GM21367 (cell line): Measurements from ENCODE around the gene RSRC1.
"Not testable (repeated sequence)": the region's sequence is repeated elsewhere in the genome, so short reads cannot be mapped to it uniquely, and the experiment has no call there.

Experiments
- ATAC-seq: cut with Tn5 transposase; IDR thresholded peaks from one replicate; pipeline ENCODE4 v1.9.1; 2021; ENCODE audit not compliant: unreplicated experiment

RSRC1 gene

DNA sequence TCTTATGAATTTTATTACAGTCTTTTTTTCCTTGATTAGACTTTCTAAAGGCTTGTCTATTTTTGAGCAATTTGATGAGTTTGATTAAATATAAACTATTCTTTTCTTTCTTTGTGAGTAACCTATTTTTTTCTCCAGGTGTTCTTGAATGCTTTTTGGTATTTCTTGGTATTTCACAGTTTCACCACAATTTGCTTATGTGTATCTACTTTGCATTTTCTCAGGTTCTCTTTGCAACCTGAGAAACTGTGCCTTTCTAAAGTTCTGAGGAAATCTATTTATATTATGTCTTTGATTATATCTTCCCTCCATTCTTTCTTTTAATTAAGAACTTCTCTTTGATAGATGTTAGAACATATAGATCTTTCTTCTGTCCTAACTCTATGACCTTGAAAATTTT lies 344.0 kb downstream of the RSRC1 start:
- no peak for ATAC-seq

DNA sequence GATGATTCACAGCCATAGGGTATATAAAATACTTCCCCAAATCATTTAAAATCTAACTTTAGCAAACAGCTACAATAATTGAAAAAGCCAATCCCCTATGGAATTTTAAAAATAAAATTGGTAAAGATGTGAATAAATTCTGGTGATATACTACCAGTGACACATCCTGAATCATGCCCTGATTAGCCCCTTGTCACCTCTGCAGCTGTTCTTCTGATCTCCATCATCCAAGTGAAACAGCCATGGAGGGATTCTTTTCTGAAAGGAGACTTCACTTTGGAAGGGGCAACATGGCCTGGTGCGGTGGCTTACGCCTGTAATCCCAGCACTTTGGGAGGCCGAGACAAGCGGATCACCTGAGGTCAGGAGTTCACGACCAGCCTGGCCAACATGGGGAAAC lies 345.5 kb downstream of the RSRC1 start:
- no peak for ATAC-seq

DNA sequence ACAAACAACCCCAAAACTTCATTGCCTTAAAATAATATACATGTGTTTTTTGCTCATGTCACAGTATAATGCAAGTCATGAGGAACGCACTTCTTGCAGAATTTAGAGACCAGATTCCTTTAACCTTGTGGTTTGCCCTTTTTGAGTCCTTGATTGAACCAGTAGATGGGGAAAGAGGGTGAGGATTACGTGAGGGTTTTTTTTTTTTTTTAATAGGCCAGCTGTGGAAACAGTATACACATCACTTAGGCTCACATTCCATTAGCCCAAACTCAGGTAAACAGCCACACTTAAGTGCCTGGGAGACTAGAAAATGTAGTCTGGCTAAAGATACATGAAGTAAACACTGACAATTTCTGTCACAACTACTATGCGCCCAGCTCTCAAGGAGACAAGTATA lies 346.2 kb downstream of the RSRC1 start:
- ATAC-seq = no peak

DNA sequence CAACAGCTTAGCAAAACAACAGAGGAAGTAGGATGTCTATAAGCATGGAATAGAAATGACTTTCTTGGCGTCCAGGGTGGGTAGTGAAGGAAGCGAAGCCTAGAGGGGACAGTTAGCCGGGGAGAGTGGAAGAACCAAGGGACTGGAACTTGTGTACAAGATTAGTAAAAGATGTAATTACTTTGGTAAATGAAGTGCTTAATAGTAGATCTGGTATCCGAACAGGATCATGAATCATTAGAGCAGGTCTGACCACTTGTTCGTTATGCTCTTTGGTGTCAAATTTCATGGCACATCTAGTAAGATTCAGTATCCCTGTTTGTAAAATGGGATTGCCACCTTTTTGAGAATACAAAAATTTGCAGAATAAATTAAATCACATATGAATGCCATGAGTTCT lies 348.6 kb downstream of the RSRC1 start:
- no peak for ATAC-seq

DNA sequence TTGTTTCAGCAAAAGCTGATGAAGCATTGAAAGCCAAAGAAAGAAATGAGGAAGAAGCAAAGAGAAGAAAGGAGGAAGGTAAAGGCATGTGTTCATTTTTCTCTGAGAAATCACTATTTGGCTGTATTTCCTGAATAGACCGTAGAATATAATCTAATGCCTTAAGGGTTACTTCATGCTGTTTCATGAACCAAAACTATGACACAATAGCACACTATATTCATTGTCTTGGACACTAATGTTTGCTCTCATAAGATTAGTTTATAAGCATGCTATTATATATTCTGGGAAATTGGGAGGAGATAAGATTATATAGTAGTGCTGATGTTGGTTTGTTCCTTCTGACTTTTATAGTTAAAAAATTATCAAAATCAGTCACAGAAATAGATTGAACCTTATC lies 351.0 kb downstream of the RSRC1 start:
- no peak for ATAC-seq

DNA sequence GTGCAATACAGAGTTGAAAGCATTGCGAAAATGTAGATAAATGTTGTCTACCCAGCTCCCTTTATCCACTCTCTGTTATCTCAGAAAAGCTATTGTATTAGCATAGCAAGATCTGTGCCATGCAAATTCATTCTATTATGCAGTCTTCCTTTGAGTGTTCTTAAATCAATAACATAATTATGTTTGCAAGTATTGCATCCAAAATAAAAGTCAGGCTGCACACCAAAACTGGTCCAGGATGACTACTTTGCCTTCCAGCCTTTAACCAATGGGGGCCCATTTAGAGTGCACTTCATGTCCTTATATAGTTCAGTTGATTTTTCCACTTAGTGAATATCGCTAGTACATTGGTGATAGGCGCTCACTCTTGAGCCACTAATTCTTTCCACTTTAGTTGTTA lies 353.7 kb downstream of the RSRC1 start:
- ATAC-seq = no peak

DNA sequence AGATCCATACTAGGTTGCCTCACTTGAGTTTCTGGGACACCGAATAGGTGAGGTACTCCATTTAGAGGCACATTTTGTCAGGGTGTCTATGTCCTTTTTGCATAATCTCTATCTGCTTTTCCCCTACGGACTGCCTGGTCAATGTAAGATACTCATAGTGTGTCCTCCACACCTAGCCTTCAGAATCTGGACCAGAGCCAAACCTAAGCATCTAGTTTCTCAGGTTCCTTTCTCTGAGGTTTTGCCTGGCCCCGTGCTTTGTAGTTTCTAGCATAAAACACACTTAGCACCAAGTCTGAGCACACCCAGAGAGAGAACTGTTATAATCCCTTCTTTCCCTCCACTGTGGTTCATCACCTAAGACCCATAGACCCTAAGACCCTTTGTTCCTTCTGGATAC lies 355.2 kb downstream of the RSRC1 start:
- peak; percentile 58 for ATAC-seq

DNA sequence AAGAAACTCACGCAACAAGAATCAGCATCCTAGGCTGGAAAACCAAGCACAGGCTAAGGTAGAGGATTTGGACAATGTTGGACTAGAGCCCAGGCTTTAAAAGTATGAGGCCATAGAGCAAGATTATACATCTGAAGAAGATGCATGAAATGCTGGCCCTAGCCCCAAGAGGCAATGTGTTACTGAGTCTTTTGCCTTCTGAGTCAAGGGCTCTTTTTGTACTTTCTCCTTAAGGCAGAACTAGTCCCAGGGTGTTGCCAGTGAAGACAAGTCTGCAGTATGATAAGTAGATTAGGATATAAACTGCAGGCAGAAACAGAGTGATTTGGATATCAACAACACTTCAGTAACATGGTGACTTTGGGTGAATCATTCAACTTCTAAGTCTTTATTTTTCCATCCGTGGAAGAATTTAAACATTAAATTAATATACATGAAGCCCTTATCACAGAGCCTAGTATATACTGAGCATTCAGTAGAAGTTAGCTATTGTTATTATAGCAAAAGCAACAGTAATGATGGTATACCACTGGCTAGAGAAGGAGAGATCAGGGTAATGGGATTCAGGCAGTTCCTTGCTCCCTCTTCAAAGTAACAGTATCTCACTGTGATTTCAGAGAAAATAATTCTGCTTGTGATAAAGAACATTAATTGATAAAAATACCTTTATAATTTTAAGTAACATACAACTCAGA lies 361.2 kb downstream of the RSRC1 start:
- ATAC-seq = no peak

DNA sequence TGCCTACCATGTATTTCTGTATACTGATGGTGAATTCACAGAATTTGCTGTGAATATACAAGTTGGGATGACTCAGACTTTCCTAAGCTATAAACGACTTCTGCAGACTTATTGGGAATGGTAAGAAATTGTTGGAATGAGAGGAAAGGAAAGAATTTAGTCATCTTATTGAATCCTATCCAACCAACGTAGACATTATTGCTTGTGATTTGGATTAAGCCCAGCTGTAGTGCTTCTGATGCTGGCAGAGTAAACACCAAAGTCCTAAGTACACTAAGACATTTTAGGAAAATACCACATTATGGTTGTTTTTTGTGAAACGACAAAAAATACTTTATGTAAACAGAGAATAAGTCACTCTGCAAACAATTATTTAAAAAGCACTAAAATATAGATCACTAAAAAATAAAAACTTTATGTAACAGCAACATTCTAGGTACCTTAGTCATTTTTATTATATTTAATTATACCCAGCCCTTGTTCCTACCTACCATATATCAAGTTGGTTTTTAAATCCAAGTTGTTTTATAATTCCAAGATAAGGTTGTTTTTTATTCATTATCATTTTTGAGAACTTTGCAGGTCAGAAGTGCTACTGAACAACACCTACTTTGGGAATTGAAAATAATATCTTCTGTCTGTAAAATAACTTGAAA lies 361.9 kb downstream of the RSRC1 start:
- no peak for ATAC-seq

DNA sequence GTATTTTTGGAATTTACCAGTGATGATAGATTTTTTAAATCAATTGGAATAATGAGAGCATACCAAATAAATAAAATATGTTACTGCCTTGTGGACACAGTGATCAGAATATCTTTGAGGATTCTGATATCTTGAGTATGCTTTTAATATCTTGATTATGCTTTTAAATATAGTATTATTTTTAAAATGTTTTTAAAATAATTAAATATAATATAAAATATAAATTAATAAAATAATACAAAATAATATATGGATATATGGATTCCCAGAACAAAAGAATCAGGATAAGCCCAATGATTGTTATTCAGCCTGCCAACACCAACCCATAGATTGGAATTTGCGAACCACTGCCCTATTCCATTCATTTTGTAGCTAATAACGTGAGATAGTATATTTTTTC lies 369.2 kb downstream of the RSRC1 start:
- ATAC-seq = no peak

DNA sequence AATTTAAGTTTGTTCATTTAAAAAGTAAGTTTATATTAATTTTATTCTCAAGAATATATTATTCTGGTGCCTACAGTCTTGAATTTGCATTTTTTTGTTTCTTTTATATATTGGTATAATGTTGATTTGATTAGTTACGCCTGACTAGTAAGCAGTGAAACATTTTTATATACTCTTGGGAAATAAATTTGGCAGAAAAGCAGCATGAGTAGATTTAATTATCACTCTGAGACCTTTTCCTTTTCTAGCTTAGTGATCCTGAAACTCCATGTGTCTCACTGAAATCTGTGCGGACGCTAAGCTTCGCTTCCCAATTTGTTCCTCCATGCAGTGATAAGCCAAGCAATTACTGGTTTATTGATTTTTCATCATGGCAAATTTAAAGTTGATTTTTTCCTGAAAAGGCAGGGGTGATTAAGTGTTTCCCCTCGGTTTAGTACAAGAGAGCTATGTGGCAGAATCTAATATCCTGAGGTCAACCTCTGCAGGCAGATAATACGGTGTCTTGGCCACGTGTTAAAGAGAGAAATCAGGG lies 373.9 kb downstream of the RSRC1 start:
- no peak for ATAC-seq

DNA sequence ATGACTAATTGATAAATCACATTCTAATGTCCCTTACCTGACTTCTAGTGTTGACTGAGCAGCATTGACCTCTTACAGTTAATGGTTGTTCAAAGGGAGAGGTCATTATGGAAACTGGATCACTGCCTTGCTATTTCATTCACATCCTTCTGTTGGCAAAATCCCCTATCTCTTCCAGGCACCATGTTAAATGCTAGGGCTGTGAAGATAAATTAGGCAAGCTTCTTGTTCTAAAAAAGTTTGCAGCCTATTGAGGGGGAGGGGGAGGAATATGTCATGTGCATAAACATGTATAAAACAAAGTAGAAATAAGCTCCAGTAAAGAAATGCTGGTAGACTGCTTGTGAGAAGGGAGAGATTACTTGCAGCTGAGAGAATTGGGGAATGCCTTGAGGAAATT lies 376.3 kb downstream of the RSRC1 start:
- ATAC-seq = no peak

DNA sequence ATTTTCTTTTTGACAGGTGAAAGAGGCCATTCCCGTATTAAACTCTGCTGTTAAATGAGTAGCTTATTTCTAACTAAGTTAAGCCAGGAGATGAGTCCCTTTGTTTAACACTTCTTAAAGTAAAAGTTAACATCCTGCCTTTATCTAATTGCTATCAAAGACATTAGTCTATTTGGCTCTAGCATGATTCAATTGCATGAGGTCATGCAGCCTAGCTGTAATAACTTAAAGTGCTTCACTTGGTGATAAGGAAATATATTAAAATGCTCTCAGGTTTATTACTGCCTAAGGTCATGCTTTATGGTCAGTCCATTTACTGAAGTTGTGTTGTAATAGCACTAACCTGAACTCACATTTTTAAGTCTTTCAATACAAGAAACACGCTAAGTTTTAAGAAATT lies 378.8 kb downstream of the RSRC1 start:
- ATAC-seq = no peak

DNA sequence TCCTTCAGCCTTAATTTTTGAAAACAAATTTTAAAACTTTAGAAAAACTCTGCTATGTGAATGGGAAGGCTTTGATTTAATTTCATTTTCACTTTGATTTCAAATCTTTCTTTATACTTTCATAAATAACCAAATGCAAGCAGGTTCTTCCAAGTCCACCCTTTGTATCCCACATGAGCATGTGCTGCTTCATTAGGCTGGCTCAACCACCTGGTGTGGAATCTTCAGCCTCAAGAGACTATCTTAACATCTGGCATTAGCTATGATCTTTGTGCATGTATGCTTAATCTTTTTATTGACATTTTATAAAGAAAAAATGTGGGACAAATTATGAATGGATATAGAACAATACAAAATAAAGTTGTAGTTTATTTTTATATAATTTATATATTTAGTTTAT lies 379.3 kb downstream of the RSRC1 start:
- no peak for ATAC-seq

DNA sequence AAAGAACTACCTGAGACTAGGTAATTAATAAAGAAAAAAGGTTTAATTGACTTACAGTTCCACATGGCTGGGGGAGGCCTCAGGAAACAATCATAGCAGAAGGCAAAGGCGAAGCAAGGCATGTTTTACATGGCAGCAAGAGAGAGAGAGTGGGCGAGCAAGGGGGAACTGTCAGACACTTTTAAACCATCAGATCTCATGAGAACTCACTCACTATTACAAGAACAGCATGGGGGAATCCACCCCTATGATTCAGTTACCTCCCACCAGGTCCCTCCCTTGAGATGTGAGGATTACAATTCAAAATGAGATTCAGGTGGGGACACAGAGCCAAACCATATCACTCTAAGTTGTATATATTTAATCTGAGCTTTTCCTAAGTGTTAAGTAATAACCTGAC lies 382.1 kb downstream of the RSRC1 start:
- ATAC-seq = no peak

DNA sequence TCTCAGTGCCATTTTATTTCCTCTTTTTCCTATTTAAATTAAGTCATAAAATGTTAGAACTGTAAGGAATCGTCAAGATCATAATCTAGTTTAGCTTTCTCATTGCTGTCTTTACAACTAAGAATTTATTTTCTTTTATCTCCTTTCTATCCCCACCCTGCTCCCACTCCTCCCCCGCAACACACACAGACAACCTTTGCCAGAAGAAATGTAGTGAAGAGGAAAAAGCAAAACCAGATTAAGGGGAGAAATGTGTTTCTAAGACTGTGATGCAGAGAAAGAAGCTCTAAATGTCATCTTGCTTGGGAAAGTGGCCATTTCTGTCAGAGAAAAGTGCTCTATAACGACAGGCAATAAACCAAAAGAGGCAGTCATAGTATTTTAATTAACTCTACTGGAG lies 382.8 kb downstream of the RSRC1 start:
- ATAC-seq = no peak

DNA sequence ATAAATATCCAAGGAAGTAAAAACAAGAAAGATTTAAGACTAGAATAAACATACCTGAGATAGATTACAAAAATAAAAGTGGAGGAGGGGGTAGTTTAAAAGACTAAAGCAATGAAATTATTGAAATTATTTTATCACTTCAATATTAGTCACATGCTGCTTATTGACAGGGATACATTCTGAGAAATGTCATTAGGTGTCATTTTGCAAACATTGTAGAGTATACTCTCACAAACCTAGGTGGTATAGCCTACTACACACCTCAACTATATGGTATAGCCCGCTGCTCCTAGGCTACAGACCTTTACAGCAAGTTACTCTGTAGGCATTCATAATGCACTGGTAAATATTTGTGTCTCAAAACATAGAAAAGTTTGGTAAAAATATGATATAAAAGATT lies 384.0 kb downstream of the RSRC1 start:
- ATAC-seq = no peak

DNA sequence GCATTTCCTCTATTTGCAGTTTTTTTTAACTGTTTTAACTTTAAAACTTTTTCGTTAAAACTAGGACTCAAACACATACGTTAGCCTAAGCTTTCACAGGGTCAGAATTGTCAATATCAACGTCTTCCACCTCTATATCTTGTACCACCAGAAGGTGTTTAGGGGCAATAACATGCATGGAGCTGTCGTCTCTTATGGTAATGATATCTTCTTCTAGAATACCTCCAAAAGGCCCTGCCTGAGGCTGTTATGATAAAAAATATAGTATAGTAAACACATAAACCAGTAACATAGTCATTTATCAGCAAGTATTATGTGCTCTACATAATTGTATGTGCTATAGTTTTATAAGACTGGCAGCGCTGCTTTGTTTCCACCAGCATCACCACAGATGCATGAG lies 384.8 kb downstream of the RSRC1 start:
- ATAC-seq = no peak

DNA sequence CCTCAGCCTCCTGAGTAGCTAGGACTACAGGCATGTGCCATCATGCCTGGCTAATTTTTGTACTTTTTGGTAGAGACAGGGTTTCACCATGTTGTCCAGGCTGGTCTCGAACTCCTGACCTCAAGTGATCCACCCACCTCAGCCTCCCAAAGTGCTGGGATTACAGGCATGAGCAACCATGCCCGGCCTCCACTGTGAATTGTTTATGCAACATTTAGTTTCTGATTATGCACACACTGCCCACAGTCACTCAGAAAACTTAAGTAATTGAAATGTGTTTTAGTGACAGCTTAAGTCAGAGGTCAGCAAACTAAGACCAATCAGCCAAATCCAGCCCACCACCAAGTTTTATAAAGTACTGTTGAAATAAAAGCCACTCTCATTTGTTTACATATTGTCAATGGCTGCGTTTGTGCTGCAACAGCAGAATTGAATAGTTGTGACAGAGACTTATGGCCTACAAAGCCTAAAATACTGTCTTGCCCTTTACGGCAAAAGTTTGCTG lies 385.6 kb downstream of the RSRC1 start:
- ATAC-seq = not testable (repeated sequence)

DNA sequence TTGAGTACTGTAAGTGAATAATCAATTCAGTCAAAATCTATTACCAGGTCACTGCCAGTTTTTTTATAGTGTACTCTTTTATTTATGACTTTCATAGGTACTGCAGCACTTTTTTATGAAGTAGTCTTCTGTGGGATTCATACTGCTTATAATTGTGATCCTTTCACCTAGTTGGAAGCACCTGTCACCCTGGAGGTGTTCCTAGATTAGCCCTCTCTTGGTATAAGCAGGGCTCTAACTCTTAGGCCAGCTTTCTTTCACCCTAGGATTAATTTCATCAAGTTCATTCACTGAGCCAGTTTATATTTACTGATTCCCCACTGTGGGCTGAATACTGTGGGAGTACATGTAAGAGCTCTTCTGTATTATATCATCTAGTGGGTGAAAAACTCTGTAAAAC lies 395.2 kb downstream of the RSRC1 start:
- no peak for ATAC-seq

DNA sequence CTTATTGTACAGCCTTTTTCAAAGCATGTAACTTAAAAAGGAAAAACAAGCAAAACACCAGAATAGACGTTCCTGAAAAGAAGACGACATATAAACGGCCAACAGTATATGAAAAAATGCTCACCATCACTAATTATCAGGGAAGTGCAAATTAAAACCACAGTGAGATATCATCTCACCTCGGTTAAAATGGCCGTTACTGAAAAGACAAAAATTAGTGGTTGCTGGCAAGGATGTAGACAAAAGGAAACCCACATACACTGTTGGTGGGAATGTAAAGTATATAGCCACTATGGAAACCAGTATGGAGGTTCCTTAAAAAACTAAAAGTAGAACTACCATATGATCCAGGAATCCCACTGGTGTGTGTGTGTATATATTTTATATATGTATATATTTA lies 396.6 kb downstream of the RSRC1 start:
- ATAC-seq = no peak

DNA sequence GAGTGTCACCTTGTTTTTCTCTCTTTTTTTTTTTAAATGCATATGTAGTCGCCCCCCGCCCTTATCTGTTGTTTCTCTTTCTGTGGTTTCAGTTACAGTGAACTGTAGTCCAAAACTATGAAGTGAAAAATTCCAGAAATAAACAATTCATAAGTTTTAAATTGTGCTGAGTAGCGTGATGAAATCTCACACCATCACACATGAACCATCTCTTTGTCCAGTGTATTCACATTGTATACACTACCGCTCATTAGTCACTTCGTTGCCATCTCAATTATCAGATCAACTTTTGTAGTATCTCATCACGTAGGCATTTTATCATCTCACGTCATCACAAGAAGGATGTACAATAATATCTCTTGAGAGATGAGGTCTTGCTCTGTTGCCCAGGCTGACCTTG lies 398.6 kb downstream of the RSRC1 start:
- no peak for ATAC-seq

DNA sequence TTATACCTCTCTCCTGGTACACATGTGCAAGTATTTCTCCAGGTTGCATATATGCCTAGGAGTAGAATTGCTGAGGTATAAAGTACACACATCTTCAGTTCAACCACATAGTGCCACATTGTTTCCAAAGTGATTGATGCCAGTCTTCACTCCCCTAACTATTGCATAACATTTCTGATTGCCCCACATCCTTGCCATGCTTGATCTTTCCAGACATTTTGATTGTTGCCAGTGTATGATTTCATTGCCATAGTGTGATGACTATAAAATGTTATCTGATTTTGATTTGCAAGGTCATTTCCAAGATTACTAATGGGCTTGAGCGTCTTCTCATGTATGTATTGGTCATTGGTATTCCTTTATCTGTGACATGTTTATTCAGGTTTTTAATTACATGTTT lies 400.0 kb downstream of the RSRC1 start:
- ATAC-seq = no peak
